Fibroblast of upper back skin (primary cell): Measurements from ENCODE around the gene LEFTY2.
"Not testable (repeated sequence)": the region's sequence is repeated elsewhere in the genome, so short reads cannot be mapped to it uniquely, and the experiment has no call there.

Experiments
- DNase-seq: peaks from one replicate; pipeline ENCODE4 v3.0.0-alpha.2; 2013

LEFTY2 gene

GRCh38 chr1:225899044-225899925 lies 41.7 kb downstream of the LEFTY2 start:
- DNase-seq = no peak

DNA sequence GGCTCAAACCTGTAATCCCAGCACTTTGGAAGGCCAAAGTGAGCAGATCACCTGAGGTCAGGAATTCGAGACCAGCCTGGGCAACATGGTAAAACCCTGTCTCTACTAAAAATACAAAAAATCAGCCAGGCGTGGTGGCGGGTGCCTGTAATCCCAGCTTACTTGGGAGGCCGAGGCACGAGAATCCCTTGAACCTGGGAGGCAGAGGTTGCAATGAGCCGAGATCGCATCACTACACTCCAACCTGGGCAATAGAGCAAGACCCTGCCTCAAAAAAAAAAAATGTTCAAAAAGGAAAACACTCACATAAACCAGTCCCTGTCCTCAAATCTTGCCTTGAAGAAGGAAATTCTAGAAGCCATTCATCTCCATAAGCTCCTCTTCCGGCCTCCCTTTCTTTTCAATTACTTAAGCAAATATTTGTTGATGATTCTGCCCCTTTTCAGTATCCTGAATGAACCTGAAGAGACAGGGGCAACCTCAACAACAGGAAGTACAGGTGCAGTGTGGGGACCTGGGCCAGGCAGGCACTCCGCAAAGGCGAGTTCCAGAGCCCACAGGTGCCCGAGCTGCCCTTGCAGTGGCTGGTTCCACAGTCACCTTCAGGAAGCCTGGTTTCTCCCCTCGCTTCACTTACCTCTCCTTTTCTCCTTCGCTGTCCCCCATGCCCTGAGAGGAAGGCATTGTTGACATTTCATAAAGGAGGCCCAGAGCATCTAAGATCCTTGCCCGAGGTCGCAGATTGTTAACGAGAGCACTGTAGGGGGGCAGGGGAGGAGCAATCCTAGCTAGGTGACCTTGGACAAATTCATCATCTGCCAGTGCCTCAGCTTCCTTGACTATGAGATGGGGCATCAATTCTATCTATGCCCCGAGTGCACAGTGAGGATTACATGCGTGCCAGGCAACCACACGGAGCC lies 43.2 kb downstream of the LEFTY2 start:
- DNase-seq = no peak

GRCh38 chr1:225896937-225897549 lies 44.0 kb downstream of the LEFTY2 start:
- no peak for DNase-seq

GRCh38 chr1:225896494-225896893 lies 44.5 kb downstream of the LEFTY2 start:
- no peak for DNase-seq

GRCh38 chr1:225892307-225892706 lies 48.7 kb downstream of the LEFTY2 start:
- DNase-seq = no peak

GRCh38 chr1:225891229-225891972 lies 49.6 kb downstream of the LEFTY2 start:
- no peak for DNase-seq

- DNase-seq = no peak
Observed at GRCh38 chr1:225890346-225891228, 50.4 kb downstream of the LEFTY2 start.

DNA sequence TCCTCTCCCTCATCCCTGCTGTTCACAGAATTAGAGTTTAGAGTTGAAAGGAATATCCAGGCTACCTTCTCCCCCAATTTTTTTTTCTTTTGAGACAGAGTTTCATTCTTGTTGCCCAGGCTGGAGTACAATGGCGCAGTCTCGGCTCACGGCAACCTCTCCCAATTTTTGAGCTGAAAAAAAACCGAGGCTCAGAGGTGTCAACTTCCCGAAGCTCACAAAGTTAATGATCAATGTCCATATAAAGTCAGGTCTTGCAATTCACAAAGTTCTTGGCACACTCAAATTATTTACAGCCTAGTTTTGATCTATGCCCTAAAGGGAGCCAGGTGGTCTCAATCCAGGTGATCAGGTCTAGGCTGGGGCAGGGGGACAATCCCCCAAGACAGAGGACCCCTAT lies 51.3 kb downstream of the LEFTY2 start:
- no peak for DNase-seq

- no peak for DNase-seq
Observed at GRCh38 chr1:225888898-225889601, 52.0 kb downstream of the LEFTY2 start, which contains the start of gene LEFTY1. LEFTY1 (minus strand) TSS chr1:225889146; CDS start chr1:225889066, 80 bp downstream.

DNA sequence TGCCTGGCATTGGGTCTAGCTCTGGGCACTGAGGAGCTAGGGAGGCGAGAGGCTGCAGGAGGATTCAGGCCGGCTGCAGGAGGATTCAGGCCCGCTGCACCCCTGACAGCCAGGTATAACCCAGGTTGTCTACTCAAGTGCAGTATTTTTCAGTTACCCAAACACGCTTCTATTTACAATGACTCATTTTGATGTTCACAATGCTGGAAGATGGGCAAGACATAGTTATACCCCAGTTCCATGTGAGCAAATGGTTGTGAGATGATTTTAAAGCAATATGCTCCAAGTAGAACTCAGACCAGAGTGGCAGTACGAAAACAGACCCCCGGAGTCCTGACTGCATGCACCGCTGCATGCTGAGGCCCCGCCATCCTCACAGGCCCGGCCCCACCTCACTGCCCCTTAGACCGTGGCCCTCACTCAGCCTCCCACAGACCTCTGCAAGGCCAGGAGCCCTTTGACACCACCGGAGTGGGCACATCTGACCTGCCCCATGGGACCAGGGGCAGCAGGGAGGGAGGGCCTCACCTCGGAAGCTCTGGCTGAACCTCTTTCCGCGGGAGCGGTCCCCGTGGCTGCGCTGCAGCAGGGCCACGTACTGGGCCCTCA lies 52.6 kb downstream of the LEFTY2 start:
- DNase-seq = no peak

GRCh38 chr1:225887554-225888288 lies 53.3 kb downstream of the LEFTY2 start:
- DNase-seq = not testable (repeated sequence)

GRCh38 chr1:225887030-225887314 lies 54.0 kb downstream of the LEFTY2 start:
- DNase-seq = no peak
